HG03280 (cell line): ENCODE results near the gene MAP4K4.
A peak's percentile ranks its signal among the peaks of the same experiment; 100 is the strongest.
"Not testable (repeated sequence)": the region's sequence is repeated elsewhere in the genome, so short reads cannot be mapped to it uniquely, and the experiment has no call there.

Experiments used
- ATAC-seq: cut with Tn5 transposase; IDR thresholded peaks from one replicate; pipeline ENCODE4 v1.9.1; 2021; ENCODE audit warnings: mild to moderate bottlenecking, moderate library complexity; ENCODE audit not compliant: unreplicated experiment

The MAP4K4 gene

DNA sequence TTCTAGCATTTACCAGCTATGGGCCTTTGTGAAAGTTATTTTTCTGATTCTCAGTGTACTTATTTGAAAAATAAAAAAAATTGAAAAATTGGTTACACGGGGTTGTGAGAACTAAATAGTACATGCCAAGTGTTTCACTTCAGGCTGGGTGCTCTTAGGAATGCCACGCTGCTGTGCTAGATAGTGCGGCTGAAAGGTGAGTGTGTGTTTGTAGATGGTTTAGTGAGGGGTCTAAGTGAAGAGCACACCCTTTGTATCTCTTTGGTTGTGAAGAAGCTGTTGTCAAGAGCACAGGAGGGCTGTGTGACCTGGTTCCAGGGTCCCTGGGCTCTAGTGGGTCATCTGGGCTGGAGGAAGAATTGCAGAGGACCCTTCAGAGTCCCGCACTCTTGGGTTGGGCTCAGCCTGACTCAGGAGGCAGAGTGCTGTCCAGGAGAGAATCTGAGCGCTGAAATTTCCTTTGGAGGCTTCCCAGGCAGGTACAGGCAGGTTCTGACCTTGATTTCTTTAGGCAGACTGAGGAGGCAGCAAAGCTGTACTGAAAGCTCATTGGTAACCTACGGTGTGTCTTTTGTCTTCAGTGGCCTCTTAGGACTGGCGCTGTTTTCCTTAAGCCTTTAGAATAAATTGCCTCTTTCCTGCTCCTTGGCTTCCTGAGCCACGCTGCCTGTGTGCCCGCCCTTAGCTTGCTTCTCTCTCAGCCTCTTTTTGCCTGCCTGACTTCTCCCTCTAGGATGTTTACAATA is 44.4 kb downstream of the MAP4K4 start:
- ATAC-seq: no peak

DNA sequence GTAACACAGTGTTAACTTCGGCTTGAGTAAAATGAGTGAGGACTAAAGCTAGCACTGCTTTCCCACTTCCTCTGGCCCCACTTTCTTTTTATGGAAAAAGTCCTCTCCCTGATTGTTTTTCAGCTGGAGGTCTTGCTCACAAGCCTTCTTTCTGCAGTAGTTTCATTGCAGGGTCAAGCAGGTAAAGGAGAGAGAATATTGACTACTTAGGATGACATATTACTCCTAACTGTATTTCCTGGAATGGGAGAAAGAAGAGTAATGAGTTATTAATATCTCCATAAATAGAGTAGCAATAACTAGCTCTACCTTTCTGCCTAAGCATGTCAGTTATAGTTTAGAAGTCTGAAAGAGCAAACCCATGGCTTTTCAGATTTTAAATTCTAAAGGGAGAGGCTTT is 45.0 kb downstream of the MAP4K4 start:
- ATAC-seq: no peak

DNA sequence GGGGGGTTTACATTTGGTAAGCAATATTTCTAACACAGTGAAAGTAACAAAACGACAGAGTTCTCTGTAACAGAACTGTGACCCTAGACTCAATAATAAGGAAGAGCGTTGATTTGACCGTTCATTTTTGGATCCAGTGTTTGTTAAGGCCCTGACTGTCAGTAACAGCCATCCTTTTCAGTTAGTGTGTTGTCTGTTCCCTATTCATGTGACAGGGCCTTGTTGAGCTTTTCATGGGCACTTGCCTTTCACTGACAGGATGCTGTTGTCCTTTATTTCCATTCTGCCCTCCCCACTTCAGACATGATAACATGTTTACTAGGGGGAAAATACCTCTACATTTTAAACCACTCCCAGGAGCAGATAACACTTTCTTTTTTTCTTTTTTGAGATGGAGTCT is 45.8 kb downstream of the MAP4K4 start:
- ATAC-seq: no peak

DNA sequence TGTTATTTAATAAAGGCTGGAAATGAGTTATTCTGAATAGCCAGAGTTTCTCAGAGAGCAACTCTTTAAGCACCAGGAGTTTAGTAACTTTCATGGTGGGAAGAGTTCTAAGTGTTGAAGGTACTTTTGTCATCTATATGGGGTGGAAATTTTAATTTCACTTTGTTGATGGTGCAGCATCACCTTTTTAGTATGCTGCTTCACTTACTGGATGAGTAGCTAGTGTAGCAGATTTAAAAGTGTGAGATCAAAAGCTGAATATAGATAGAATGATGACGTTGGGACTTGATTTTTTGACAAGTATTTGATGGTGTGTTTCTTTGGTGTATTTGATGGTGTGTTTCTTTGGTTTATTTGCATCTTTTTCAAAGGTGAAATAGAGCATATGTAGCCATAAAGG is 47.3 kb downstream of the MAP4K4 start:
- ATAC-seq: no peak

DNA sequence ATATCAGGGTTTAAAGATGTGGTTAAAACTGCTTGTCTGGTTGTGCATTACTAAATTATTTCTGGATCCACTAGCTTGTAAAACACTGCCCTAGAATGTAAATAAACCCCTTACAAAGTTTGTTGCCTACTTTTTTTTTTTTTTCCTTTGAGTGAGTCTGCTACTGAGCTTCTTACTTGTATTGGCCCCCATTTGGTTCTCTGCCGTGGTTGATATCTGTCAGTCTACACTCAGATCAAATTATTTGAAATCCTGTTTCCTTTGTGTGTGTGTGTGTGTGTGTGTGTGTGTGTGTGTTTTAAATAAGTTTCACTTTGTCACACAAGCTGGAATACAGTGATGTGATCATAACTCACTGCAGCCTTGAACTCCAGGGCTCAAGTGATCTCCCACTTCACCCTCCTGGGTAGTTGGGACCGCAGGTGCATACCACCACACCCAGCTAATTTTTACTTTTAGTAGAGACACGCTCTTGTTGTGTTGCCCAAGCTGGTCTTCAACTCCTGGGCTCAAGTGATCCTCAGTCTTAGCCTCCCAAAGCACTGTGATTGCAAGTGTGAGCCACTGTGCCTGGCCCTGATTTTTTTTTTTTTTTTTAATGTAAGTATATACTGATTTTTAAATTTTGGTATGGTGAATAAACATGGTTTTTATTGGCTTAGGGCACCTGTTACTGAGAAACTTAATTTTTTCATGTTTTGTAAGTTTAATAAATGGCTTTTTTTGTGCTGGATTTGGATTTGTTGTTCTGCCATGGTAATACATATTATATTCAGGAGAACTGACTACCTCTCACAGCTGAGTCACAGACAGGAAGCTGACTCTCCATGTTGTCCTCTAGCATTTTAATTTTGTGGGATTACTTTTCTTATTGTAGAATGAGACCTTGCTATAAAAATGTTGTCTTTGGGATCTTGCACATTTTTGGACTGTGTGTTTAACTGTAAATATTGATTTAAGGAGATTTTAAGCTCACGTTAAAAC is 48.5 kb downstream of the MAP4K4 start:
- no peak for ATAC-seq

DNA sequence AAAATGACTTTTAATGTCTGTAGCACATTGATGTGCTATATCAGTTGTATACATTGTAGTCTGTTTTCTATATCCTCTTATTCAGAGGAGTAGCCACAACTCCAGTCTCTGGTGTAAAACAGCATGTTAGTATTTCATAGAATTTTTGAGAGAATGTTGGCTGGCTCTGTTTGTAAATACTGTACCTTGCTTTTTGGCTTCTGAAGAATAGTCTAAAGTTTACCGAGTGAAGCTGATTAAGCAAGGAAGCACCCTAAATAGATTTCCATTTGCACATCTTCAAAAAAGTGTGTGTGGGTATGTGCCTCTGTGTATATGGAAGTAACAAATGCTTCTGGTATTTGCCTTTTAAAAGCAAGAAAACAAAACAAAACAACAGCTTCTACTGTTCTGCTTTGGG is 50.5 kb downstream of the MAP4K4 start:
- no peak for ATAC-seq

DNA sequence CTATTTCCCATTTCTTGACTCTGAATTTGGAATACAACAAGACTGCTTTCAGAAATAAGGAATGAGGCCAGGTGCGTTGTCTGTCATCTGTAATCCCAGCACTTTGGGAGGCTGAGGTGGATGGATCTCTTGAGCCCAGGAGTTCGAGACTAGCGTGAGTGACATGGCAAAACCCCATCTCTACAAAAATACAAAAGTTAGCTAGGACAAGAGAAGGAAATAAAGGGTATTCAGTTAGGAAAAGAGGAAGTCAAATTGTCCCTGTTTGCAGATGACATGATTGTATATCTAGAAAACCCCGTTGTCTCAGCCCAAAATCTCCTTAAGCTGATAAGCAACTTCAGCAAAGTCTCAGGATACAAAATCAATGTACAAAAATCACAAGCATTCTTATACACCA is 51.0 kb downstream of the MAP4K4 start:
- not testable (repeated sequence) for ATAC-seq

DNA sequence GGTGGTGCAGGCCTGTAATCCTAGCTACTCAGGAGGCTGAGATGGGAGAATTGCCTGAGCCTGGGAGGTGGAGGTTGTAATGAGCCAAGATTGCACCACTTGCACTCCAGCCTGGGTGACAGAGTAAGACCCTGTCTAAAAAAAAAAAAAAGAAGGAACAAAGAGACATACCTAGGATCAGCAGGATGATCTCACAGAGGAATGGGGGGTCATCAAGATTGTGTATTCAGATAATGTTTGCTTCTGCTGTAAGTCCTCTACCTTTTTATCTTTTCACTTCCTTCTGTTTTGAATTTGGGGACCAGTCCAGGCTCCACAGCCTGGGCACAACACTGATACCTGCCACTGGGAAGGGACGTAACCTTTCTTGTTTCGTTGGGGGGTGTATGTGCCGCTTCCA is 53.2 kb downstream of the MAP4K4 start:
- no peak for ATAC-seq

DNA sequence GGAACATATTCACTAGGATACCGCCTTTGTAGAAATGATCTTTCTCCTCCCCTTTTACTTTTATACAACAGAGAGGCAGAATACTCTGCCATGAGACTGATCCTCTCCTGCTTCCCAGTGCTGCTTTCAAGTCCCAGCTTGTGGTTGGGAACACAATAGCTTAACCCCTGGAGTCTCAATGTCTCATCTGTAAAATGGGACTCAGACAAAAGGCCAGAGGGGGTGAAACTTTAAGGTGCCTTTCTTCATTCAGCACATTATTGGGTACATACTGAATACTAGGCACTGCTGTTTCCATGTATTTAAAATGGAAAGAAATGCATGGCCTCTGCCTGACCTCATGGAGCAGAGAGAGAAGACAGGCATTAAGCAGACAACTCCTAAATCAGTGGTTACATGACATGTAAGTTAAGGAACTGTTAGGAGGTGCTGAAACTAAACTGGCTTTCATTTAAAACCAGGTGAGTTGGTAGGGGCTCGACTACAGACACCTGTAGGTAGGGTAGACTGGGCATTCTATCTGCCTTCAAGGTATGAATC is 53.8 kb downstream of the MAP4K4 start:
- ATAC-seq: no peak

DNA sequence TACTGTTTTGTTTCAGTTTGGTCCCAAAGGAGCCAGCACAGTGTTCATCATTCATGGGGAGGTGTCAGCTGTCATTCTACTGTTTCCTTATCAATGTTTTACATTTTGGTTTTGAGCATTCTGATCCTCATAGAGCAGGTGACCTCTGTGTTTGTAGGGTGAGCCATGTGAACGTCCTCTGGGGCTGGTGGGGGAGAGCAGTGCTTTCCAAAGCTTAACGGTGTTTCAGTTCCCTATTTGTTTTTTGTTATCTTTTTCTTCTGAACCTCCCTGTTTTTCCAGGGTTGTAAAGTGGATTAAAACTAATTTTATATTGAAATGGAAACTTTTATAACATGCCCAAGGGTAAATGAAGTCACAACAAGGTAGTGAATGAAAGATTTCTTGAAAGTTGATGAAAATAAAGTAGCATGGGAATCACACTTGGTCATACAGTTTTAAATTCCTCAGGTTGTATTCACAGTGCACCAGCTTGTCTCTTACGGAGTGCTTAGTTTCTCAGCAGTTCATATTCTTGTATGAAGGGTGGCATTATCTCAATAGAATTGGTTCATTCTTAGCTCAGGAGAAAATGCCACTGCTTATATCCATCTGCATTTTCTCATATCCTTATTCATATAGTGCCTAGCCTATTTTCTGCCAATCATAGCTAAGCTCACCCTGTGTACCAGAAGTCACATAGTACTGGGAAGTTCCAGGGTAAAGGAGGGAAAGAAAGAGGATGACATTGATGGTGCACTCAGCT is 54.5 kb downstream of the MAP4K4 start:
- ATAC-seq: peak; percentile 61

DNA sequence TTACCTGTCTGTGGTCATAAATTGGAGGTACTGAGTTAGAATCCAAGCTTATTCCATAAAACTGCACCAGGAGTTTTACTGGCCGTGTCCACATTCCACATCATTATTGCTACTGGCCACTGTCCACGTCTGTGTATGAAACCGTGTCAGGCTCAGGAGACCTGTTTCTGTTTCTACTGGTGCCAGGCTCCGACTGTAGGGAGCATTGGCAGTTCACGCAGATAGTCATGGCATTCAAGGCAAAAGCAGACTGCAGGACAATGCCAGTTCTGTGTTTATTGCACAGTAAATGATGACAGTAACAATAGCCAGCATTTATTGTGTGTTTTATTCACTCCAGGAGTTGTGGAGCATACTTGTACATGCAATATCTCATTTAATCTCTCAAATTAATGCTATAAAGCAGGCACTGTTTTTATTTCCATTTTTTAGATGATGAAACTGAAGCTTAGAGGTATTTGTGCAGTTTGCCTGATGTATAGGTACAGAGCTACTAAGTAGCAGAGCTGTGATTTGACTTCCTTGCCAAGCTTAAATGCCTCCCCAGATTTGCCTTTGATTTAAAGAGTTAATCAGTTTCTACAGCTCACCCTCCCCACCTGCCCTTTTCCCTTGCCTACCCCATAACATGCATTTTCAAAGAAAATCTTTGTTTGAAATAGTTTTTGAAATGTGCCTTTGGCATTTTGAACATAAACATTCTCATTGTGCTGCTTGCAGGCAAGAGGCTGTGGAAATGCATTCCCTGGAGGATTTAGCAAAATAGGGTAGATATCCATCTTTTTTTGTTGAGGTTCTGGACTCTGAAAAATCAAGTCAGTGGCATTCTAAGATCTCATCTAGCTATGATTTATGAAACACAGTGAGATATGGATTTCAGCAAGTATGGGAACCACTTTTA is 55.5 kb downstream of the MAP4K4 start:
- no peak for ATAC-seq

DNA sequence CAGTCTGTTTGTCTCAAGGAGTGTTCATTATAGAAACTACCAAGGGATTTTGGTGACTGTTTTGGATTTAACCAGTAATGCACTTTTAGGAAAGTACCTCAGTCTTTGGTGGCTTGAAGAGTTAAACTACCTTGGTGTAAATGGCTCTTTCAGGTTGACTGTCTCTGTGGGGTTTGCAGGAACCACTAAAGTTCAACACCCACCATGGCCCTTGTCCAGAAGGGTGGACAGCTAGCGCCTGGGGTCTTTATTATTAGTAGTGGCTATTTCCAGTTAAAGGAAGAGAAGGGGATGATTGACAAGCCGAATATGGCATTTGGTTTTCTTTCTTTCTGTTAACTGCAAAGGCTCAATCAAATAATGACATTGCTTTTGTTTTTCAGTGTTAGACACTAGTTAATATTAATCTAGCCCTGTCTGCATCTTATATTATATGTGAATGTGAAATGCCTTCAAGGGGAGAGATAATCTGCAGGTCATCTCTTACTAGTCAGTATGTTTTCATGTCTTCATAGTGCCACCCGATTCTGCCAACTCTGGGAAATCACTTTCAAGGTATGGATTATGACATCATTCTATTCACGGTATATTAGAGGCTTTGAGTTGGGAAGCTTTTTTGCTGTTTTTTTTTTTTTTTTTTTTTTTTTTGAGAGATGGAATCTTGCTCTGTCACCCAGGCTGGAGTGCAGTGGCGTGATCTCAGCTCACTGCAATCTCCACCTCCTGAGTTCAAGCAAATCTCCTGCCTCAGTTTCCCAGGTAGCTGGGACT is 56.4 kb downstream of the MAP4K4 start:
- ATAC-seq: no peak

DNA sequence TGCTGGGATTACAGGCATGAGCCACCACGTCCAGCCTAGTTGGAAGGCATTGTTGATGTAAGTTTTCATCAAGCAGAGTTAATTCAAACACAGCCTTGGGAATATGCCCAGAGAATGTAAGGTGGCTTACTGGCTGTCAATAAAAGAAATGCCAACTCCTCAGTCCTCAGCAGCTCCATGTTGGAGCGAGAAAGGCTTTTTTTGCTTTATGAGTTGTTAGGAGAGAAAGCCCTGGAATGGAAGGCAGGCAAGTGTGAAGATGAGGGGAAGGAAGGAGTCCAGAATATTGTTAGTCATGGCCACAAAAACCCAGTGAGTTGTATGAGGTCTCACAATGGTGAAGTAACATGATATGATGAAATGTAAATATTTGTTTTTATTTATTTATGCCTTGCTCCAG is 57.1 kb downstream of the MAP4K4 start:
- ATAC-seq: no peak

DNA sequence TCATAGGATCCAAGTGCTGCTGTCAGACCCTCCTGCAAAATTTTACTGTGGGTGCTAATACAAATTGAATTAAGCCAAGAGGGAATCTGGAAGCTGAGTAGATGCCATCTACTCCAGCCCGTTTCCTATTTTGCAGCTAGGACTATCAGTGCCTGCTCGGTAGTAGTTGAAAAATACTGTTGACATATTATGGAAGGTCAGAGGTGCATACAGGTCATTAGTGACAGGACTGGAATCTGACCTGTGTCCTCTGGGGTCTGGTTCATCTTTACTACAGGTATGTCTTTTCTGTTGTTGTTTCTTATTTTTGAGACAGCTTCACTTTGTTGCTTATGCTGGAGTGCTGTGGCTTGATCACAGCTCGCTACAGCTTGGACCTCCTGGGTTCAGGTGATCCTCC is 58.8 kb downstream of the MAP4K4 start:
- no peak for ATAC-seq

DNA sequence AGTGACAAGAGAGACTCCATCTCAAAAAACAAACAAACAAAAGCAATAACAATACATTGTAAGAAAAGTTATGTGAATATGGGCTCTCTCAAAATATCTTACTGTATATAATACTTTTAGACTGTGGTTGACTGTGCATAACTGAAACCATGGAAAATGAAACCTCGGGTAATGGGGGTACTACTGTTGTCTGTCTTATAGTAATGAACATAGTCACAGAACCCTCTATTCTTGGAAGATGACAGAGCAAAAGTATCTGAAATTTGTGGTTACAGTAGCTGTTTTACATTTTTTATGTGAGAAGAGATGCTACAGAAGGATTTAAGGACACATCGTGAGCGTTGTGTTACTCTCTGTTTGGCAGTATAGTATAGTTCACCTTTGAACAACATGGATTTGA is 60.5 kb downstream of the MAP4K4 start:
- peak; percentile 61 for ATAC-seq

DNA sequence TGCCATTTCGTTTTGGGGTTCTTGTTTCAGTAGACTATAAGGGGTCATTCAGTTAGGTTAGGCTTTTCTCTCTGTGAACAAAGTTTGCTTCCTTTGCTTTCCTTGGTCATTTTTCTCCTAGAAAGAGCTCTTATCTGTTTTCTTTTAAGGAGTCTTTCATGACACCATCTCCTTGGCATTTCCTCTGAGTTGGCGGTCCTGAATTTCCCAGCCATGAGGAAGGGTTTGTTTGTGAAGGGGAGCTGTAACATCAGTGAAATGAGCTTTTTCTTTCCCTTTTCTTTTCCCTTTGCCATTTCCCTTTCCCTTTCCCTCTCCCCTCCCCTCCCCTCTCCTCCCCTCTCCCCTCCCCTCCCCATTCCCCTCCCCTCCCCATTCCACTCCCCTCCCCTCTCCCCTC is 61.7 kb downstream of the MAP4K4 start:
- ATAC-seq: no peak

DNA sequence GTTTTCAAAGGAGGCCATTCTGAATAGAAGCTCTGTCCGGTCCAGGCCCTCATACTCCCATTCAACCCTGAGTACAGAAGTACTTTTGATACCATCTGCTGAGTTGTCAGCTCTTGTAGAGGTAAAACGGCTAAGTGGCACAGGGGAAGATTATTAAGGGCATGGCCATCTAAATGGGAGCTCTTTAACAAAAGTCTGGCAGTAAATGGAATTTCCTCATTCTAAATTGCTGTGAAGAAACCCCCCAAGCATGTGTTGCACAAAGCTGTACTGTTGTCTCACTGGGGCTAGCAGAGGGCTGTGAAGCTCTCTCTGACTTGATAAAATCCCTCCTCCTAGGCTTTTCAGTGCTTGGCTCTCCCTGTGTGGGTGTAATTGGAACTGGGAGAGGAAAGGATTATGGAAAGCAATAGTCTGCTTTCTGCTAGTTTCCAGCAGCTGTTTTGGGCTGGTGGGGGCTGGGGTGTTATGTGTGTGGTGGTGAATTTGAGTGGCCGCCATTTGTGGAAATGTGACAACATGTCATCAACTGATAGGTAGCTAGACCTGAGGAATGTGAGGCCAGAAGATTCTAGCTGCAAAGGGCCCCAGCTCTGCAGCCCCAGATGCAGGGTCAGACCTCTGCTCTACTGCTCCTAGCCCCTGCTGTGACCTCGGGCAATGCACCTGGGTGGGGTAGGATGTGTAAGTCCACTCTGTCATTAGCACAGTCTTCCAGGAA is 65.1 kb downstream of the MAP4K4 start:
- no peak for ATAC-seq

DNA sequence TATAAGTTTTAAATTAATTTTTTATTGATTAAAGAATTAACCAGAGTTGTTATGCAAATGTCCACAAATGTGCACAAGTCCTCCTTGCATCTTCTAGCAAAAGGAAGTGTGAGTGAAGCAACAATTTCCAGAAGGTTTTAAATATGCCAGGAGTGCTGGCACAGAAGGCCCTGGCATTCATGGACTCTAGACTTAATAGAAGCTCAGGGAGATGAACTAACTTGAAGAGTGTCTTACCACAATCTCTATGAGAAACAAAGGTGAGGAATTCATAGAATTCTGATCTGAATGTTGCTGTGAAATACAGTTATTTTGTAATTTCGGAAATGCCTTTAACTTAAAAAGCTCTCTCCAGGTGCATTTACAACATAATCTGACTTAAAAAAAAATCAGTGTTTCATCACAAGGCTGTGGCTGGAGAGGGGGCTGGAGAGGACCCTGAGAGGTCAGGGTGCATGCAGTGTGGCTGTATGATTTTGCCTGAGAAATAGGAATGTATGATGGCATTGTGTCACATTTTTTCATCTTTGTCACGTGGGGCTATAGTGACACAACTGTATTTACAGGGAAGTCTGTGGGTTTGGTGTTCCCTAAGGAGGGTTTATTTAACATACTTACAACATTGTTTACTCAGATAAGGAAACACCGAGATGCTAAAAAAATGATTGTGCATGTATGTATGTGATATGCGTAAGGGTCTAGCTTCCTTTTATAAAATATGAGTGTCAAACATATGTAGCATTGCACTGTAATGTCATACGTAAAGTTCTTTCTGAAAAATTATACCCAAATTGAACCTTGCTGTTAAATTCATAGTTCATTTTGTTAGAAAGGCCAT is 66.2 kb downstream of the MAP4K4 start:
- ATAC-seq: no peak
